H1 (cell line): ENCODE data around the gene ZBTB14. TPM values are rescaled to one million over a fixed set of nuclear protein-coding genes. Genes with fewer than 3 reads are reported as not detected.

Source experiments
- CTCF ChIA-PET: fragments of 300-600 bp; sonication (Branson Sonifier 250); formaldehyde crosslinking; loops from one replicate; lab custom pipeline; 2021; ENCODE audit not compliant: partially characterized antibody; lab: Charles Lee
- POLR2A ChIA-PET: fragments of 300-600 bp; sonication (Branson Sonifier 250); formaldehyde crosslinking; loops from one replicate; lab custom pipeline; 2021; ENCODE audit warnings: inconsistent platforms; ENCODE audit not compliant: partially characterized antibody; lab: Charles Lee
- DNase-seq, 2 experiments: peaks; one replicate each; pipeline versions ENCODE4 v3.0.0 to v3.0.0-alpha.2; 2010 to 2022; ENCODE audit warnings: low spot score in 2 of 2, low read depth in 1 of 2, mixed read lengths in 1 of 2
- FAIRE-seq: peaks from 2 replicates; lab custom pipeline; 2011; peaks lifted over from hg19 to GRCh38; lab: Jason Lieb, UNC
- H2AFZ ChIP-seq: 2 replicates; pipeline ENCODE4 v1.8.1; 2012; ENCODE audit warnings: low read length, inconsistent platforms
- H2AK5ac ChIP-seq: 2 replicates; pipeline ENCODE4 v1.6.1; 2013; ENCODE audit warnings: low read depth, low read length
- H2BK120ac ChIP-seq: replicated peaks from 2 replicates; pipeline ENCODE3; 2013; ENCODE audit warnings: low read depth, low read length, inconsistent platforms
- H2BK12ac ChIP-seq: 2 replicates; pipeline ENCODE4 v1.6.1; 2013; ENCODE audit warnings: low read depth, low read length
- H2BK15ac ChIP-seq: 2 replicates; pipeline ENCODE4 v1.6.1; 2013; ENCODE audit warnings: low read length
- H2BK20ac ChIP-seq: 2 replicates; pipeline ENCODE4 v1.6.1; 2013; ENCODE audit warnings: low read length
- H2BK5ac ChIP-seq: 2 replicates; pipeline ENCODE4 v1.6.1; 2013; ENCODE audit warnings: low read depth, low read length
- H3K14ac ChIP-seq: 2 replicates; pipeline ENCODE4 v1.6.1; 2013; ENCODE audit warnings: inconsistent platforms; ENCODE audit not compliant: insufficient read length
- H3K18ac ChIP-seq: 2 replicates; pipeline ENCODE4 v1.6.1; 2013; ENCODE audit warnings: low read length; ENCODE audit errors: extremely low read depth
- H3K23ac ChIP-seq: 2 replicates; pipeline ENCODE4 v1.6.1; 2013; ENCODE audit warnings: inconsistent platforms; ENCODE audit not compliant: insufficient read length
- H3K23me2 ChIP-seq: 2 replicates; pipeline ENCODE4 v1.6.1; 2013; ENCODE audit warnings: low read depth, low read length
- H3K27ac ChIP-seq: 2 replicates; pipeline ENCODE4 v1.6.1; 2011; ENCODE audit warnings: low read depth, low read length, inconsistent platforms
- H3K27me3 ChIP-seq, 4 experiments: replicated peaks in 1 of 4; 1 replicate in 1 of 4; 2 replicates in 3 of 4; pipeline versions ENCODE4 v1.6.1 to v1.8.1; 2011 to 2013; ENCODE audit warnings: low read length in 3 of 4, mild to moderate bottlenecking in 3 of 4, inconsistent platforms in 2 of 4, mixed read lengths in 2 of 4, moderate library complexity in 1 of 4; ENCODE audit not compliant: control insufficient read depth in 3 of 4, insufficient read depth in 3 of 4; ENCODE audit errors: extremely low read depth in 1 of 4
- H3K36me3 ChIP-seq, 4 experiments: 2 replicates each; pipeline versions ENCODE4 v1.6.1 to v1.8.1; 2011 to 2013; ENCODE audit warnings: mild to moderate bottlenecking in 4 of 4, low read length in 3 of 4, moderate library complexity in 2 of 4, control low read depth in 1 of 4, inconsistent platforms in 1 of 4; ENCODE audit not compliant: insufficient read depth in 4 of 4, control insufficient read depth in 2 of 4
- H3K4ac ChIP-seq: replicated peaks from 2 replicates; pipeline ENCODE3; 2013; ENCODE audit warnings: low read length, low read depth, mixed read lengths, inconsistent platforms; ENCODE audit not compliant: insufficient read length
- H3K4me1 ChIP-seq, 4 experiments: replicated peaks in 1 of 4; 1 replicate in 1 of 4; 2 replicates in 3 of 4; pipeline versions ENCODE4 v1.6.1 to v1.8.1; 2011 to 2013; ENCODE audit warnings: low read length in 3 of 4, inconsistent platforms in 2 of 4, mixed read lengths in 1 of 4; ENCODE audit not compliant: insufficient read depth in 4 of 4, control insufficient read depth in 3 of 4
- H3K4me2 ChIP-seq, 2 experiments: 2 replicates each; pipeline versions ENCODE4 v1.6.1 to v1.8.1; 2011 to 2013; ENCODE audit warnings: low read depth in 2 of 2, low read length in 2 of 2, control low read depth in 1 of 2, inconsistent platforms in 1 of 2, mild to moderate bottlenecking in 1 of 2; ENCODE audit not compliant: insufficient read depth in 1 of 2
- H3K4me3 ChIP-seq, 4 experiments: fragments of 200-600, 300-600 bp in 1 of 4; sonication (generic), shearing (Covaris generic), sonication (Bioruptor Twin) in 1 of 4; 2 replicates each; pipeline versions ENCODE4 v1.5.1 to v1.8.1; 2011 to 2016; ENCODE audit warnings: low read length in 4 of 4, low read depth in 3 of 4, control low read depth in 2 of 4, inconsistent platforms in 2 of 4, mild to moderate bottlenecking in 2 of 4, mixed read lengths in 1 of 4, moderate library complexity in 1 of 4; ENCODE audit not compliant: insufficient read depth in 2 of 4; ENCODE audit errors: extremely low read depth in 1 of 4
- H3K56ac ChIP-seq: replicated peaks from 2 replicates; pipeline ENCODE3; 2013; ENCODE audit warnings: low read depth, mild to moderate bottlenecking, mixed read lengths, low read length, inconsistent platforms; ENCODE audit not compliant: insufficient read length
- H3K79me1 ChIP-seq: 2 replicates; pipeline ENCODE4 v1.6.1; 2013; ENCODE audit warnings: low read depth, low read length, control low read depth
- H3K79me2 ChIP-seq, 2 experiments: 2 replicates each; pipeline versions ENCODE4 v1.6.1 to v1.8.1; 2012 to 2013; ENCODE audit warnings: low read length in 2 of 2, mild to moderate bottlenecking in 2 of 2, inconsistent platforms in 1 of 2; ENCODE audit not compliant: insufficient read depth in 2 of 2, control insufficient read depth in 1 of 2
- H3K9ac ChIP-seq, 4 experiments: replicated peaks in 1 of 4; 1 replicate in 1 of 4; 2 replicates in 3 of 4; pipeline versions ENCODE4 v1.6.1 to v1.8.1; 2011 to 2013; ENCODE audit warnings: low read depth in 3 of 4, low read length in 3 of 4, control low read depth in 2 of 4, mild to moderate bottlenecking in 2 of 4, moderate library complexity in 2 of 4, inconsistent platforms in 1 of 4; ENCODE audit errors: extremely low read depth in 1 of 4
- H3K9me3 ChIP-seq, 2 experiments: 2 replicates each; pipeline versions ENCODE4 v1.6.1 to v1.8.1; 2012 to 2013; ENCODE audit warnings: mild to moderate bottlenecking in 2 of 2, moderate library complexity in 2 of 2, control low read depth in 1 of 2, inconsistent platforms in 1 of 2, low read depth in 1 of 2, low read length in 1 of 2, mixed read lengths in 1 of 2; ENCODE audit not compliant: insufficient read depth in 2 of 2
- H4K20me1 ChIP-seq, 2 experiments: replicated peaks in 1 of 2; 2 replicates each; pipeline versions ENCODE3 to v1.8.1; 2011 to 2013; ENCODE audit warnings: inconsistent platforms in 2 of 2, low read length in 2 of 2, mild to moderate bottlenecking in 1 of 2; ENCODE audit not compliant: insufficient read depth in 2 of 2, control insufficient read depth in 1 of 2
- H4K5ac ChIP-seq: 2 replicates; pipeline ENCODE4 v1.6.1; 2013; ENCODE audit warnings: low read length, low read depth, mixed read lengths, inconsistent platforms; ENCODE audit not compliant: insufficient read length
- H4K8ac ChIP-seq: 2 replicates; pipeline ENCODE4 v1.8.0; 2013; ENCODE audit warnings: mild to moderate bottlenecking, moderate library complexity, low read length, inconsistent platforms; ENCODE audit not compliant: insufficient read depth; ENCODE audit errors: extremely low read depth
- H4K91ac ChIP-seq: replicated peaks from 2 replicates; pipeline ENCODE3; 2013; ENCODE audit warnings: low read length, mixed read lengths, inconsistent platforms; ENCODE audit not compliant: insufficient read length
- WGBS, 2 experiments: shearing (Covaris generic) in 1 of 2; methylation state at CpG; one replicate each; pipeline versions ENCODE4 v1.1.6 to v1.1.7; 2013 to 2015; ENCODE audit warnings: low lambda C conversion rate in 2 of 2, mixed read lengths in 2 of 2, inconsistent platforms in 1 of 2, low coverage in 1 of 2, missing lambda C conversion rate in 1 of 2; ENCODE audit not compliant: insufficient replicate concordance in 2 of 2, insufficient coverage in 1 of 2, insufficient read length in 1 of 2; ENCODE audit errors: extremely low coverage in 1 of 2, missing lambda C conversion rate in 1 of 2; 5-methylcytosine and 5-hydroxymethylcytosine counted together
- polyA plus RNA-seq, 7 experiments: library from polyadenylated mRNA; depleted of rRNA in 3 of 7; stranded (reverse) in 5 of 7; unstranded in 2 of 7; fragments of >200 nt in 5 of 7; fragments of 200-250 nt in 2 of 7; gene quantifications; 1 replicate in 5 of 7; 2 replicates in 1 of 7; 4 replicates in 1 of 7; pipeline versions ENCODE4 v1.2.1 to v1.2.3, GENCODE V29; 2011 to 2013; ENCODE audit warnings: missing spikeins in 2 of 7, mixed read lengths in 2 of 7
- total RNA-seq: library from RNA; stranded (reverse); fragmentation: NEBNext Ultra II Directional; extraction: Animal tissue kit (Norgen Biotek cat#: 25700); gene quantifications from 2 replicates; pipeline ENCODE4 v1.2.1, GENCODE V29; 2021
- TF ChIP-seq, protein P1 (sequence below): IDR thresholded peaks from 2 replicates; pipeline ENCODE4 v1.6.1; 2012; ENCODE audit warnings: low read length, inconsistent platforms

ZBTB14 gene
- total and polyA plus RNA-seq, 2 of the 8 experiments (the other 6 are each of a cell fraction or from before 2014, with no cell fraction given), result 5.2 to 18.3 TPM

DNA sequence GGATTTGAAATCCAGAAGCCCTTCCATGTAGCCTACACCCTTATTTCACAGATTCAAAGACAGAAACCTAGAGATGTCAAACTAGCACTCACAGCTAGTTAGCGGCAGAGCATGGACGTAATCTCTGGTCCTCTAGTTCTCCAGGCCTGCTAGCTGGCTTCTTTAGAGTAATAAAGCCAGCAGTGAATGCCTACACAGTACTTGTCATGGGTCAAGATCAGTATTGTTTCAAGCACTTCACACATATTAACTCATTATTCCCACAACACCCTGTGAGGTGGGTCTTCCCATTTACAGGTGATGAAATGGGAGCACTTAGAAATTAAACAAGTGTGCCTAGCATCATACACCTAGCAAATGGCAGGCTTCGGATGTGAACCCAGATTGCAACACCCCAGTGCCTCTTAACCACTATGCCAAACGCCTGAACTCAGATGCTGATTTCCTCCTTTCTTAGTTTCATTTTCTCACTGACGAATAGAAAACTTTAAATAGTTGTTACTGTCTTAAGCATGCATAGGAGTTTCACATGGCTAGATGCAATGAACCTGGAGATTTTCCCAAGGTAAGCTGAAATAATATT lies 14.5 kb upstream of the ZBTB14 start:
- FAIRE-seq (no peak), DNase-seq (no peak)
- Histone ChIP-seq H3K9me3 (no peaks in the 10 kb centered on the region), H4K8ac (no peak overlapping the region), H3K56ac (no peak overlapping the region), H2BK12ac (no peak overlapping the region), H2BK120ac (no peak overlapping the region), H2BK15ac (no peak overlapping the region), H2AK5ac (no peak overlapping the region), H3K4me3 (no peak overlapping the region), H3K18ac (no peak overlapping the region), H4K5ac (no peak overlapping the region), H3K23ac (no peak overlapping the region), H4K20me1 (no peaks in the 10 kb centered on the region), H3K79me1 (no peaks in the 10 kb centered on the region), H2BK20ac (no peak overlapping the region), H3K27ac (no peak overlapping the region), H3K79me2 (no peaks in the 10 kb centered on the region), H3K36me3 (no peaks in the 10 kb centered on the region), H3K23me2 (no peaks in the 10 kb centered on the region), H2AFZ (no peak overlapping the region), H3K4me1 (no peaks in the 10 kb centered on the region), H3K27me3 (no peaks in the 10 kb centered on the region), H4K91ac (no peak overlapping the region), H2BK5ac (no peak overlapping the region), H3K9ac (no peak overlapping the region), H3K4me2 (no peak overlapping the region), H3K4ac (no peak overlapping the region), H3K14ac (no peak overlapping the region)
- TF ChIP-seq, protein P1, sequence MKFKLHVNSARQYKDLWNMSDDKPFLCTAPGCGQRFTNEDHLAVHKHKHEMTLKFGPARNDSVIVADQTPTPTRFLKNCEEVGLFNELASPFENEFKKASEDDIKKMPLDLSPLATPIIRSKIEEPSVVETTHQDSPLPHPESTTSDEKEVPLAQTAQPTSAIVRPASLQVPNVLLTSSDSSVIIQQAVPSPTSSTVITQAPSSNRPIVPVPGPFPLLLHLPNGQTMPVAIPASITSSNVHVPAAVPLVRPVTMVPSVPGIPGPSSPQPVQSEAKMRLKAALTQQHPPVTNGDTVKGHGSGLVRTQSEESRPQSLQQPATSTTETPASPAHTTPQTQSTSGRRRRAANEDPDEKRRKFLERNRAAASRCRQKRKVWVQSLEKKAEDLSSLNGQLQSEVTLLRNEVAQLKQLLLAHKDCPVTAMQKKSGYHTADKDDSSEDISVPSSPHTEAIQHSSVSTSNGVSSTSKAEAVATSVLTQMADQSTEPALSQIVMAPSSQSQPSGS, result no peak
- ChIA-PET CTCF (no interaction called here), POLR2A (interaction anchor here (1.7 kb wide), 1 partner anchor 13 kb away, joined by 7 read pairs; no protein-coding TSS in a partner anchor)
- 83% methylated on average over 5 of the region's 5 CpGs; no CpG with 5 or more reads in 1 of the 2 experiments for WGBS, 2 experiments
